ENCODE data around the gene AGO1.
A peak's percentile ranks its signal among the peaks of the same experiment; 100 is the strongest.
"Not testable (repeated sequence)": the region's sequence is repeated elsewhere in the genome, so short reads cannot be mapped to it uniquely, and the experiment has no call there.

The AGO1 gene

DNA sequence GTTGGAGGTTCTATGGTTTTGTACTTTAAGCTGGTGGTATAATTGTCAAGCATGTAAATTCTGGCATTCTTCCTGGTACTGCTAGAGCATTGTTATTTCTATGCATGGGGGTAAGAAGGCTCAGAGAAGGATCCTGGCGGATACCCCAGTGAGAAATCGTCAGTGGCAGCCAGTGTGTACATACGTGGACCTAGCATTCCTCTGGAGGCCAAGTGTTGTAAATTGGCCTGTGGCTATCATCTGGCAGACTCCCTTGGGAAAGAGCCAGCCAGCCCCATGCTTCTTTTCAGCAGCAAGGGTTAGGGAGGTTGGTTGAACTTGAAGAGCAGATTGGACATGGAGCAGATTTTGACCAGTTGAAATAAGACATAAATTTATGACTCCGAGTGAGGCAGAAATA, 42.7 kb downstream of the AGO1 start:
- no peak for DNase-seq

DNA sequence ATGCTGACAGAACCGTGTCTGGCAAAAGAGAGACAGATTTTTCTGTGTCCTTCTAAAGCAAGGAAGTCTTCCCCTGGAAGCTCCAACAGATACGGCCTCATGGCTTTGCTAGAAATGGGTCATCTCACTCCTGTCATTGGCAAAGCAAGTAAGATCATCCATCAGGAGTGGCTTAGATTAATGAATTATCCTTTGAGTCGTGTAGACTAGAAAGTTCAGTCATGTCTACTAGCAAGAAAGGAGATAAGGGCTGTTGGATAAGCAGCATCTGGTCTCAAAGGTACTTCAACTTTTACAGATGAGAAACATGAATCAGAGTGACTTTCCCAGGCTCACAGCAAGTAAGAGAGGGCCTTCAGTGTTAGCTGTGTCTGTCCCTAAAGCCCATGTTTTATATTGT, 44.5 kb downstream of the AGO1 start:
- DNase-seq: no peak

DNA sequence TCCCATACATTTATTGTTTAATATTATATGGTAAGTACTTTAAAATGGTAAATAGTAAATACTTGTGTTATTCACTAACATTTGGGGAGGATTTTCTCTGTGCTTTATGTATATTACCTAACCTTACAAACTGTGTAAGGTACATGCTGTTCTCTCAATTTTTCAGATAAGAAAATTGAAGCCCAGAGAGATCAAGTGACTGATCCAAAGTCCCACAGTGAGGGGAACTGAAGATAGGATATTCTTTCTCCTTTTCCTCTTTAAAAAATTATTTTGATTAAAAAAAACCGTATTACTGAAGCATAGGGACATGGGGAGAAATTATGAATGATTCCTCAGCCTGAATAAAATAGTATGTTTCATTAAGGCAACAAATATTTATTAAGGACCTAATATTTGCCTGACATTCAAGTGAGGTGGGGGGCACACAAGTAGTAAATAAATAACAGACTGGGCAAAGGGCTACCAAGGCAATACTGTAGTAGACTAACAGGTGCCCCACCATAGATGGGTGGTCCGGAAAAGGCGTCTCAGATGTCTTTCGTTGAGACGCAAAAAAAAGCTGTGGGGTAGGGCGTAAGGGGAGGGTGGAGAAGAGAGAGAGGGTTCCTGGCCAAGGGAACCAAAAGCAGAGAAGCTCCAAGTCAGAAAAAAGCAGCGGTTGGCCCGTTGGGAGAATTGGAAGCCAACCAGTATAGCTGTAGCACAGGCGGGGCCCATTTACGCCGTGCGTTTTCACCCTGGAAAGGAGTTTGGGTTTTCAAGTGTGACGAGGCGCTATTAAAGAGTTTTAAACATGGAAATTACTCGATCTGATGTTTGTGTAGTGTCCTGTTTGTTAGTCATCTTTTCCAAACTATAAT, 47.0 kb downstream of the AGO1 start:
- peak; percentile 42 to 58 for DNase-seq

DNA sequence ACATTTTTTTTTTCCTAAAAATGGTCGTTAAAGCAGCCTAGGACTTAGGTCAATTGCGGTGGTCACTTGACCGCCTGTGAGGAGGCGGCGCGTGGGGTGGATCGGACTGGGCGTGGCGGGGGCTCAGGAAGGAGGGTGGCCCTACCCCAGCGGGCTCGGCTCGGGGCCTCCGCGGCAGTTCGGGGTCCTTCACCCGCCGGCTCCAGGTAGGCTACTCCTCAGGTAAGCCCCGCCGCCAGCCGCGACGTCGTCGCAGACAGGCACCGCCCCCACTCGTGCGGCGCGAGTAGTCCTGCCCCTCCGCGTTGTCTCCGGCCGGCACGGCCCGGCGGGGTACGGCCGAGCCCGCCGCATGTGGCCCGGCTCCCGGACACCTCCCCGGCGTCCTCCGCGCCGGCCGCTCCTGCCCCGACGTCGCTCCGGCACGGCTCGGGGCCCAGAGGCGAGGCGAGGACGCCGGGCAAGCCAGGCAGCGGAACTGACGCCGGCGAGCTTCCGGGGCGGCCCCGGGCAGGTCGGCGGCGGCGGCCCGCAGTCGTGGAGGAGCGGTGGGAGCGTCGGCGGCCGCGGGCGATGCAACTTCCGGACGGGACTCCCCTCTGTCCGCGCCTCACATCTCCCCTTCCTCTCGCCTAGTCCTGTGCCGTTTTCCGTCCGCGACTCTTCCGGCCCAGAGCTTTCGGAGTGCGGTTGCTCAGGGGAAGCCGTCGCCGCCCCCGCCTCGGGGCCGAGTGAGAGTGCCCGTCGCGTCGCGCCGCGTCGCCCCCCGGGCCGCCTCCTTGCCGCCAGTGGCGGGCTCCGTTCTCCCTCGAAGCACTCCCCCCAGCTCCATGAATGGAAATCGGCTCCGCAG, 47.8 kb downstream of the AGO1 start, which contains the start of gene AGO3:
Gene AGO3, plus strand, starts transcription at position 513 of the 853 bp plus-strand sequence. Its CDS starts 322 bp downstream, at position 835.
- peak; percentile 91 for DNase-seq

DNA sequence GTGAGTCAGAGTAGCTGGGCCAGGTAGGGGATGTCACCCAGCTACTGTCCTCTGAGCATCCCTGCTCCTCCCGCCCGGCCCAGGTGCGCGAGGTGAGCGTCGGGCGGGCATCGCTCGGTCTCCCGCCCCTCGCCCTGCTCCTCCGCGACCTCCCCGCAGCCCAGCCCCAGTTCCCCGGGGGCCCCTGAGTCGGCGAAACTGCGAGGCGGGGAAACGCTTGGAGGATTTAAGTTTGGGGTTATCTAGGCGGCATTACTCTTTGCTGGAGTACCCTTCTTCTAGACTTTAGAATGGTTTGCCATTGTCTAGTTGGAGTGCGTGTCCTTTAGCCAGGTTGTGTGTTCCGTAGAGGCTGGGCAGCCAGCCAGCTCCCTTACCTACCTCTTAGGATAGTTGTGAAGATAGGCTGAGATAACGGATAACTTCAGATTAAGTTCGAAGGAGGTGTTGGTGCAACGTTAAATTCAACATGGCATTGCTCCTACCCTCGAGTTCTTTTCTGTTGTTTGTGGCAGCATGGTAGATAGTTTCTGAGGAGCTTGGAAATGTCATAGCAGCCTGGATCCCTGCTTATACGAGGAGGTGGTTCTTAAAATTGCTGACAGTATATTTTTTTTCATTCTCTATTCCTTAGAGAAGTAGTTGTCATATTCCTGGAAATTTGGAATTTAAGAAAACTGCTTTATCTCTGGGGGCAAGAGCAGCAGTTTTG, 48.6 kb downstream of the AGO1 start:
- DNase-seq: peak in 1 of 2 donors; percentile 37

DNA sequence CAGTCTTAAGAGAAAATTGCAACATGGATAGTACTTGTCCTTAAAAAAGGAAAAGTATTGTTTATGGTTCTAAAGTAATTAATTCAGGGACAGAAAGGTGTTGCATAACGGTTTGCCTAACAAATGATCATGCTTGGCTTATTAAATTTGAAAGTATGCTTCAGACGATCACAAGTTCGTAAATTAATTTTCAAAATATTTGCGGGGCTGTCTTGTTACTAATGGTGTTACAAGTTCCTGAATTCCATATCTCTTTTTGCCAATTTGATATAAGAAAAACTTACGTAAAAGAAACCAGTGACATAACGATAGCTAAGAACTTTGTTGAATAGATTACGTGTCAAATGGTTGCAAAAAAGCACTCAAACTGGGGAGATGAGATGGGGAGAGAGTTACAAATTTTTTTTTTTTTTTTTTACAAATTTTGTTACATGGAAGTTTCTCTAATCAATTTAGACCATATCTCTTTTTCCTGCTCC, 49.2 kb downstream of the AGO1 start:
- DNase-seq: no peak

DNA sequence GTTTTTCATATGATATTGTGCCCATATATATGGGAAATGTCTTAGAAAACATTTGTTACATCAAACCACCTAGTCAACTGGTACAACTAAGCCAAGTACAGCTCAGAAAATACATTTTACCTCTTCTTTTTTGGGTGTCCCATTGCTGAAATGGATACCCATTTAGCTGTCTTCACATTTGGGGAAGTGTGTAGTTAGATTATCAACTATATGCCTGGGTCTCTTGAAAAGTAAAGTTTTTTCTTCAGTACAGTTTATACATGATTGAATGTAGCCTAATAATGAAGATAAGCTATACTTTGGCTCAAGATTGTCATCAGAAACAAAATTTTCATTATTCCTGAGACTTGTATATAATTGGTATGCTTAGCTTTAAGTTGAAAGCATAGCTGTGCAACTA, 49.9 kb downstream of the AGO1 start:
- no peak for DNase-seq

DNA sequence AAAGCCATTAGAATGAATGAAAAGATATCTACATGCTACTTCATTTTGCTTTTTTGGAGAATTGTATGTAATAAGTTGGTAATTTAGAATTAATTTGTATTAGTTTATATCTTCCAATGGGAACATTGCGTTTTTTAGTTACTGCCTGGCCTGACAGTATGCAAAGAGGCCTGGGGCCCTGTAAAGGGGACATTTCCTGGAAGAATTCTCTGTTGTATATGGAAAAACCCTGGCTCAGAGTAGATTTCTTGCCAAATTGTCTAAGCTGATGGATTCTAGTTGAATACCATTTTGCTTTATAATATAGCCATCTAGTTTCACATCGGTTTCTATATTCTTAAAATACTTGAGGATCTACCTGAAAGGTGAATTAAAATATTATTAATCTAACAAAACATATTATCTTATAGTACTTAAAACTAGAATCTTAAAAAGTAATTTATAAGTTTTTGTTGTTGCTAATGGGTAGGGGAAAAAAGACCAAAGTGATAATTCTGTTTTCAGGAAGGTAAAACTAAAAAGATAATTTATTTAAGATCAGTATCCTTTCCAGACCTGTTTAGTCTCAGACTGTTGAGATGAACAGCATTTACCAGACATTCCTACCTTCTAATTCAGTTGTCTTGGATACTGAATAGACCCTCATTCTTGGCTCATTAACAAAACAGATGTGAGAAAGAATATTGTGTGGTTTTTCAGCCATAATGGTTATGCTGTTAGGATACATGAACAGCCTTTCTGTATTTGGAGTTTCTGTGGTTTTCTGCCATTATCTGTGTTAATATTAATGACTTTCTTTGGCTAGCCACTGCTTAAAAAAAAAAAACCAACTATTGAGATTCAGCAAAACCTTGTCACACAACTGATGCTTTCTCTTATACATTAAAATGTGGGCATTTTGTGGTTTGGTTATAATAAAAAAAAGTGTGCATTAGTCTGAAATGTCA, 52.7 kb downstream of the AGO1 start:
- no peak for DNase-seq

DNA sequence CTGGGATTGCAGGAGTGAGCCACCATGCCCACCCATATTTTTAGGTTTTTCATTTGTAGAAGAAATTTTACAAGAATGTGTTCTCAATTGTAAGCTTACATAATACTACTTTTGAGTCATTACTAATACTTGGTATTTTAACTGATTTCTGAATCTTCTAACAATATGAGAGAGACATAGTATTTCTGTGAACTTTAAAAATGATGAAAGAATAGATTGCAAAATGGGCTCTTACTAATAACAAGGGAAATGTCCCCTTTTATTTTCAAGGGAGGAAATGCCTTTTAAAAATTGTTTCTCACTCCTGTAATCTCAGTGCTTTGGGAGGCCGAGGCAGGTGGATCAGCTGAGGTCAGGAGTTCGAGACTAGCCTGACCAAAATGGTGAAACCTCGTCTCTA, 53.8 kb downstream of the AGO1 start:
- DNase-seq: no peak

DNA sequence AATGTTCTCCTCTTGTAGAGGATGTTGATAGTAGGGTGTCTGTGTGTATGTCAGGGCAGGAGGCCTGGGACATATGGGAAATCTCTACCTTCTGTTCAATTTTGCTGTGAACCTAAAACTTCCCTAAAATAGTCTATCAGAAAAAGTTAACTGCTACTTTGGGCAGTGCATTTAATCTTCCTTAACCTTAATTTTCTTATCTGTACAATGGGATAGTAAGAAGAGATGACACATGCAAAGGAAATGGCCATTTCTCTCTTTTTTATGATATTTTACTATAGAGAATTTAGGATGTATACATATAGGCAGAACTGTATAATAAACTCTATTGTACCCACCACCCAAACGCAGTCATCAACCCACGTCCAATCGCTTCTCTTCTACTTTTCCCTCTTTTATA, 56.5 kb downstream of the AGO1 start:
- DNase-seq: no peak

DNA sequence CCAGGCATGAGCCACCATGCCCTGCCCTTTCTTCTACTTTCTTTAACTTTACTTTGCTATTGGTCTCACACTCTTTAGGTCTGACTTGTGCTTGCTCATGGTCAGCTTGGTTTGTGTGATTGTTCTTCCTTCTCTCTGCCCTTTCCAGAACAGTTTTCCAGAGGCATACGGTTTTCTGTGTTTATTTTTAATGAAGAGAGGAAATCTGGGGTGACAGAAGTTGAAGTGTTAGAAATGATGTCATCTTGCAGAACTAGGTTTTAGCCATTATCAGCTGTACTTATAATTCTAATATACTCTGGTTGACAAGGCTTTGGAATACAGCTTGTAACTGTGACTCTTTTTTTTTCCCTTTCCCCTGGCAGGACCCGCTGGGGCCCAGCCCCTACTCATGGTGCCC, 62.3 kb downstream of the AGO1 start:
- no peak for DNase-seq

DNA sequence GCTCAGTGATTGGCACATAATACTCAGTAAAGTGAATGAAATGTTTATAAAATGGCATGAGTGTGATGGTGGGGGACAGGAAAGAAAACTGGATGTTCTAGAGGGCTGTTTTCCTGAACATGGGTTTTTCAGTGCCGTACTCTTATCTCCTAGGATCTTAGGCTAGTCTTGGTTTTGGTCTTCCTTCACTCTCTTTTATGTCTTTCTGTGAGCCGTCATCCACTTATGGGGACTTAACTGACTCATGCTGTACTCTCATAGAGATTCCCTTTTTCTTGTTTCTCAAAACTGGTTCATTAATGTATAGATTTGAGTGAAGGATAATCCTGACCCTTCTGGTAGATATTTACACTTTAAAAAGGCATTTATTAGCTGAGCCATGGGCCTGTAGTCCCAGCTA, 64.5 kb downstream of the AGO1 start:
- no peak for DNase-seq

DNA sequence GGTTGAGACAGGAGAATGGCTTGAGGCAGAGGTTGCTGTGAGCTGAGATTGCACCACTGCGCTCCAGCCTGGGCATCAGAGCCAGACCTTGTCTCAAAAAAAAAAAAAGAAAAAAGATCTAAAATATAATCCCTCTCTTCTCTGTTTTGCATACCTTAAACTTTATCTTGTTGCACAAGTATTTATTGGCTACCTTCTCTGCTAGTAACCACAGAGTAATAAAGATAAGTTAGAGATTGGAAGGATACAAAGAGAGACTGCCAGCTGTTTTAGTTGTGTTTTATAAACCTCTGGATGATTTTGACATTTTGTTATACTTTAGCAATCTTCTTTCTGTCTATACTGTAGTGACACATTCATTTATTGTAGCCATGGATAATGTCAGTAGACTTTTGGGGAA, 75.5 kb downstream of the AGO1 start:
- DNase-seq: no peak

DNA sequence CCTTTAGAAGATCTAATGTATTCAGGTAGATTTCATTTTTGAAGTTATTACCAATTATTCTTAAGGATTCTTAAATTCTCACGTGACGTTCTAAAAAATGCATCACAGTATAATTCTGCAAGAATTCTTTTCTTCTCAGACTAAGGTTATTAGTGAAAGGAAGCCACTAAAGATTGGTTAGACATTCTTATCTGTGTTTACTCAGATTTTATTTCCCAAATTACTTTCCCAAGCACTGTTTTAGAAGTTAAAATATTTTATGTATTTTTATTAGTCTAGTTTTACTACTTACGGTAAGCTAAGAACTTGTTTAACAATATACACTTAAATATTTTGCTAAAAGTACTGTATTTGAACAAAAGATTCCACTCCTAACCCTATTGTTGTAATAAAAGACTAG, 76.3 kb downstream of the AGO1 start:
- DNase-seq: no peak

DNA sequence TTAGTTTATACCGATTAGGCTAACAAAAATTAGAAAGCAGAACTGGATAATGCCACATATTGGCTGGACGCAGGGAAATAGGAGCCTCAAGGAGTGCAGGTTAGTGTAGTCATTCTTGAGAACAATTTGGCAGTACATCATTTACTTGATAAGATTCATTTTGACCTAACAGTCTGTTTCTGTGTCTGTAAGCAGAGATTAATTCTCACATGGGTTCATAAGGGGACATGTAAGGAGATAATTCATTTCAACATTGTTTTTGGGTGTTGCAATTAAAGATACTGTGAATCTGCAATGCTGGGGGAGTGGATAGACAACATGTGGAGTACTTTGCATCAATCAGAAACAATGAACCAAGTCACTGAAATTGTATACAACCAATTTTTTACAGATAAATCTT, 79.9 kb downstream of the AGO1 start:
- DNase-seq: no peak

DNA sequence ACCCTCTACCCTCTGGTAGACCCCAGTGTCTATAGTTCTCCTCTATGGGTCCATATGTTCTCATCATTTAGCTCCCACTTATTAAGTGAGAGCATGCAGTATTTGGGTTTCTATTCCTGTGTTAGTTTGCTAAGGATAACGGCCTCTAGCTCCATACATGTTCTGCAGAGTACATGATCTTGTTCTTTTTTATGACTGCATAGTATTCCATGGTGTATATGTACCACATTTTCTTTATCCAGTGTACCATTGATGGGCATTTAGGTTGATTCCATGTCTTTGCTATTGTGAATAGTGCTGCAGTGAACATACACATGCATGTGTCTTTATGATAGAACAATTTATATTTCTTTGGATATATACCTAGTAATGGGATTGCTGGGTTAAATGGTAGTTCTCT, 81.3 kb downstream of the AGO1 start:
- DNase-seq: not testable (repeated sequence)

DNA sequence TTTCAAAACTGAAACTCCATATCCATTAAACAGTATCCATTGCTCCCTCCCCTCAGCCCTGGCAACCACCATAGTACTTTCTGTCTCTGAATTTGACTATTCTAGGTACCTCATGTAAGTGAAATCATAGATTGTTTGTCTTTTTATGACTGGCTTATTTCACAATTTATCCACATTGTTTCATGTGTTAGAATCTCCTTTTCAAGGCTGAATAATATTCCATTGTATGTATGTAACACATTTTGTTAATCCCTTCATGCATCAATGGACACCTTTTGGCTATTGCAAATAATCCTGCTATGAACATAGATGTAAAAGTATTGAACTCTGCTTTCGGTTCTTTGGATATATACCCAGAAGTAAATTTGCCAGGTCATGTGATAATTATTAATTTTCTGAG, 85.4 kb downstream of the AGO1 start:
- DNase-seq: no peak

DNA sequence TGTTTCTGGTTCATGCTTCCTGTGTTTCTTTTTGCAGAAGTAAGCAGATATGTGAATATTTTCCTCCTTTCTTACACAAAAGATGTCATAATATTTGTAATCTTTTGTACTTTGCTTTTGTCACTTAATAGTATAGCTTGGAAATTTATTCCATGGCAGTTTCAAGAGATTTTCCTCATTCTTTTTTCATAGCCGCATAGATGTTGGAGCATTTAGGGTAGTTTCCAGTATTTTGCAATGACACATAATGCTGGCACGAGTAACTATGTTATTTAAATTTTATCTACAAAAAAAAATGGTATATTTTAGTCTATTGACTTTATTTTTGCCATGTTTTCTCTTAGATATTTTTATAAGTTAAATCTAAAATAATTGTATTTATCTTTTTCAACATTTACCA, 88.6 kb downstream of the AGO1 start:
- DNase-seq: no peak

DNA sequence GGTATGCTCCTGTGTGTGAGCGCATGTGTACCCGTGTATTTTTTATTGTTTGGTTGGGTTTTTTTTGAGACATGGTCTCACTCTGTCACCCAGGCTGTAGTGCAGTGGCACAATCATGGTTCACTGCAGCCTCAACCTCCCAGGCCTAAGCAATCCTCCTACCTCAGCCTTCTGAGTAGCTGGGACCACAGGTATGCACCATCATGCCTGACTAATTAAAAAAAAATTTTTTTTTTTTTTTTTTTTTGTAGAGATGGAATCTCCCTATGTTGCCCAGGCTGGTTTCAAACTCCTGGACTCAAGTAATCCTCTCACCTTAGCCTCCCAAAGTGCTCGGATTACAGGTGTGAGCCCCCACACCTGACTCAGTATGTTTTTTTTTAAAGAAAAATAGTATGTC, 89.6 kb downstream of the AGO1 start:
- not testable (repeated sequence) for DNase-seq

DNA sequence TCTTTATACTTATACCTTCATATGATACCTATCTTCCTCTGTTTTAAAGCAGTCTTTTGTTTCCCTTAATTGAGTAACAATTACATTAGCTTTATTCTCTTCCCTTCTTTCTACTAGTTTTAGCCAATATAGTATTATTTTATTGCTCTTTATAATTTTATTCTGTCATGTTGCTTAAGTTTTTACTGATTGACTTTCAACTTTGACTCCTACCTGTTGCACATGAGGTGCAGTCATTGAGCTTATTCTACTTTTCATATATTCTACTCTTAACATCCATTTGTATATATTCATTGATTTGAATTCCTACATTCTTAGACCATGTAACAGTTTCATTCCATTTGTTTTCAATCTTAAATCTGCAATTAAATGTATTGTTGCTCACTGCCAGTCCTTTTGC, 97.1 kb downstream of the AGO1 start:
- no peak for DNase-seq
